ENCODE results near the gene ESCO1.
A peak's percentile ranks its signal among the peaks of the same experiment; 100 is the strongest.
"Not testable (repeated sequence)": the region's sequence is repeated elsewhere in the genome, so short reads cannot be mapped to it uniquely, and the experiment has no call there.

ESCO1 gene

DNA sequence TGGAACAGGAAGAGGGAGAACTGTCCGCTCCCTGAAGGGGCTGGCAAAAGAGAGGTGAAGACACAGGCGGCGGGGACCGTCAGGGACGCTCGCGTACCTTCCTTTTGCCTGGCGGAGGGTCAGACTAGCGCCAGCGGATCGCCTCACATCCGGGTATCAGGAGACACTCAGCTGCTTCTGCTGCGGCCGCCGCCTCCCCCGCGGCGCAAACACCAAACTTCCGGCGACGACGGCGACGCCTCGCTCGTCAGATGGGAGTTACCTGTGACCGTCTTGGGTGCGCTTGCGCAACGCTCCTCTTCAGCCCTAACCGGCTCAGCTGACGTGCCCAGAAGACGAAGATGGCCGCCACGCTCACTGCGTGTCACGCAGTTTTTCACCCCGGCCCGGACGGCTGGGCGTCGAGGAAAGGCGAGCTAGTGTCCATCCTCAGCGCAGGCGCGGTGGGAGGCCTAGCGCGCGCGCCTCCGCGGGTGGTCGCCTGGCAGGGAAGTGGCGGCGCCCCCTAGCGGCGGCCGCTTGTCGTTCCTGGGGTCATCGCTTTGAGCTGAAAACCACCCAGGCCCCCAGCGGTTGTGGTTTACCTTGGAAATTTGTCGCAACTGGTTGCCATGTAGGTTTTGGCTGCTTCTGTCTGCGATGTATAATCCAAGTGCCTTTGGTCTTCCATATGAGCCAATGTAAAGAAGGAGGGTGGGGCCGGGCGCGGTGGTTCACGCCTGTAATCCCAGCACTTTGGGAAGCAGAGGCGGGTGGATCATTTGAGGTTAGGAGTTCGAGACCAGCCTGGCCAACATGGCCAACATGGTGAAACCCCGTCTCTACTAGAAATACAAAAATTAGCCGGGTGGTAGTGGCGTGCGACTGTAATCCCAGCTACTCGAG is at the start of gene ESCO1:
Gene ESCO1 (minus strand): TSS at position 179 of the 885 bp plus-strand sequence. CDS start 25,861 bp downstream, outside the sequence.
- peak within 1 kb of the TSS; percentile 89 for H3K4me3 ChIP-seq (ENCODE audit: low read depth, low read length)
- peak within 1 kb of the TSS; percentile 99 for H3K27ac ChIP-seq (ENCODE audit: low read depth, low read length)
- no peaks in the 10 kb centered on the region for H3K9me3 ChIP-seq (ENCODE audit: control insufficient read depth, insufficient read depth, low read length)
- no peaks in the 10 kb centered on the region for H3K27me3 ChIP-seq (ENCODE audit: control insufficient read depth, insufficient read depth, low read length)
- H3K36me3 ChIP-seq (ENCODE audit: control insufficient read depth, insufficient read depth, low read length): peaks cover 9% of the 10 kb centered on the region; the same call in 1 of the 2 replicates
- peak within 1 kb of the TSS; percentile 88 for H3K9ac ChIP-seq (ENCODE audit: low read depth, low read length)
- H3K4me1 ChIP-seq (ENCODE audit: control insufficient read depth, insufficient read depth, low read length): peaks cover 5% of the 10 kb centered on the region; the same call in 1 of the 2 replicates

DNA sequence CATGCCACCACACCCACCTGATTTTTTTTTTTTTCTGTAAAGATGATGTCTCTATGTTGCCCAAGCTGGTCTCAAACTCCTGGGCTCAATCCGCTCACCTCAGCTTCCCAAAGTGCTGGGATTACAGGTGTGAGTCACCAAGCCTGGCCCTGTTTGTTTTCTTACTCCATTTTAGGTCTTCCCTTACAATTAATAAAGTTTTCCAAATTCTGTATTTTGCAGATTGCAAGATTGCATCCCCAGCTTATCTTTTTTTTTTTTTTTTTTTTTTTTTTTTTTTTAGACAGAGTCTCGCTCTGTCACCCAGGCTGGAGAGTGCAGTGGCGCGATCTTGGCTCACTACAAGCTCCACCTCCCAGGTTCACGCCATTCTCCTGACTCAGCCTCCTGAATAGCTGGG is 39.9 kb upstream of the ESCO1 start:
- H3K9ac ChIP-seq (ENCODE audit: low read depth, low read length); H3K36me3 ChIP-seq (ENCODE audit: control insufficient read depth, insufficient read depth, low read length); H3K27ac ChIP-seq (ENCODE audit: low read depth, low read length); H3K4me1 ChIP-seq (ENCODE audit: control insufficient read depth, insufficient read depth, low read length); H3K4me3 ChIP-seq (ENCODE audit: low read depth, low read length); H3K27me3 ChIP-seq (ENCODE audit: control insufficient read depth, insufficient read depth, low read length); H3K9me3 ChIP-seq (ENCODE audit: control insufficient read depth, insufficient read depth, low read length): not testable (repeated sequence)

DNA sequence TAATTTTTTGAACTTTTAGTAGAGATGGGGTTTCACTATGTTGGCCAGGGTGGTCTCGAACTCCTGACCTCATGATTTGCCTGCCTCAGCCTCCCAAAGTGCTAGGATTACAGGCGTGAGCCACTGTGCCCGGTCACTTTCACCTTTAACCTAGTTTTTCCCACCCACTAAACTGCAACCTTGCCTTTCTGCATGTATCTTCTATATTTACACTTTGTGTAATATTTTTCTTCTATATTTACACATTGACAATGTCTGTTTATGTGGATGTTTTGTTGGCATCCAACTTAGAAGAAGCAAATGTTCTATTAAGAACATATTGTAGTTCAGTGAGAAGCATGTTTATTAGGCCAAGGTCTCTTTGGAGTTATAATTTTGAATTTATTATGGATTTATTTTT is 38.3 kb upstream of the ESCO1 start:
- no peak overlapping the region for H3K9ac ChIP-seq (ENCODE audit: low read depth, low read length)
- no peak overlapping the region for H3K4me3 ChIP-seq (ENCODE audit: low read depth, low read length)
- no peaks in the 10 kb centered on the region for H3K4me1 ChIP-seq (ENCODE audit: control insufficient read depth, insufficient read depth, low read length)
- no peaks in the 10 kb centered on the region for H3K27me3 ChIP-seq (ENCODE audit: control insufficient read depth, insufficient read depth, low read length)
- peaks cover 15% of the 10 kb centered on the region for H3K36me3 ChIP-seq (ENCODE audit: control insufficient read depth, insufficient read depth, low read length)
- H3K9me3 ChIP-seq (ENCODE audit: control insufficient read depth, insufficient read depth, low read length): no peaks in the 10 kb centered on the region
- no peak overlapping the region for H3K27ac ChIP-seq (ENCODE audit: low read depth, low read length)

GRCh38 chr18:21636769-21637168 is 36.3 kb upstream of the ESCO1 start:
- Histone ChIP-seq H3K9me3 (ENCODE audit: control insufficient read depth, insufficient read depth, low read length) (no peaks in the 10 kb centered on the region), H3K36me3 (ENCODE audit: control insufficient read depth, insufficient read depth, low read length) (peaks cover 29% of the 10 kb centered on the region), H3K9ac (ENCODE audit: low read depth, low read length) (no peak overlapping the region), H3K4me3 (ENCODE audit: low read depth, low read length) (no peak overlapping the region), H3K27me3 (ENCODE audit: control insufficient read depth, insufficient read depth, low read length) (no peaks in the 10 kb centered on the region), H3K27ac (ENCODE audit: low read depth, low read length) (no peak overlapping the region), H3K4me1 (ENCODE audit: control insufficient read depth, insufficient read depth, low read length) (no peaks in the 10 kb centered on the region)

DNA sequence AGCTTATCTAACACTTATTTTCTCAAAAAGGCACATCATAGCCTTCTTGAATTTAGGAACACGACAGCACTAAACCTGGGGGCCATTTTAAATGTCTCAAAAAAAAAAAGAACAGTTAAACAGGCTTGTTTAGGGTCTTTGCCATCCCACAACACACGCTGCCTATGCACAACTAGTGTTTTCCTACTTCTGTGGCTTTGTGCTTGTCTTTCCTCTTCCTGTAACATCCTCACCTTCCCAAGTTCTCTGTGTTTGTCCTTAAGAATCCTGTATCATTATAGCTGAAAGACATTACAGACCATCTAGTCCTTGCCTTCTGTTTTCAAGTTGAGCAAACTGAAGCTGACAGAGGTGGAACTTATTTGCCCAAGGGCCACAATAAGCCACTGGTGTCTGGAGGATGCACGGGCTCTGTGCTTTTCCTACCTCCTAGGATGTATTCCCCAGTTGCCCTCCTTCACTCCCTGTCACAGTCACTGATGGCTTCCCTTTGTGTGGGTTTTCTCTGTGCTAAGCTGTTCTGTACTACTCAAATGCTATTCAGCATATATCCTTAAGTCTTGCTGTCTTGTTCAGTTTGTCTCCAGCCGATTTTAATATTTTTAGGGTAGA is 34.2 kb upstream of the ESCO1 start:
- H3K36me3 ChIP-seq (ENCODE audit: control insufficient read depth, insufficient read depth, low read length): peaks cover 47% of the 10 kb centered on the region
- no peaks in the 10 kb centered on the region for H3K27me3 ChIP-seq (ENCODE audit: control insufficient read depth, insufficient read depth, low read length)
- no peaks in the 10 kb centered on the region for H3K4me1 ChIP-seq (ENCODE audit: control insufficient read depth, insufficient read depth, low read length)
- no peak overlapping the region for H3K4me3 ChIP-seq (ENCODE audit: low read depth, low read length)
- no peaks in the 10 kb centered on the region for H3K9me3 ChIP-seq (ENCODE audit: control insufficient read depth, insufficient read depth, low read length)
- no peak overlapping the region for H3K27ac ChIP-seq (ENCODE audit: low read depth, low read length)
- H3K9ac ChIP-seq (ENCODE audit: low read depth, low read length): no peak overlapping the region

DNA sequence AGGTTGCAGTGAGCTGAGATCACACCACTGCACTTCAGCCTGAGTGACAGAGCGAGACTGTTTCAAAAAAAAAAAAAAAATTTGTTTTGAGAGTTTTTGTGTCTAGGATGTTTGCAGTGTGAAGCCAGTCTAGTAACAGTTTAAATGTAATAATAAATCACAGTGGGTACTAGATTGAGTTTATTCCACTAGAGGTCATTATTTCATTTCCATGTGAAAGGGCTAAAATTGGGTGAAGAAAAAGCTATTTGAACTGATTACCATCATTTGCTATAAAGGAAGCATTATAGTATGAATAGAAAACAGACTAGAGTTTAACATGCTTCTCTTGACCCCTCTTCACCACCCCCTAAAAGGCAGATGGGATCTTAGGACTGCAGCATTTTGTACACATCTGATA is 31.9 kb upstream of the ESCO1 start:
- Histone ChIP-seq H3K27ac (ENCODE audit: low read depth, low read length) (no peak overlapping the region), H3K36me3 (ENCODE audit: control insufficient read depth, insufficient read depth, low read length) (peaks cover 70% of the 10 kb centered on the region), H3K4me1 (ENCODE audit: control insufficient read depth, insufficient read depth, low read length) (no peaks in the 10 kb centered on the region), H3K27me3 (ENCODE audit: control insufficient read depth, insufficient read depth, low read length) (no peaks in the 10 kb centered on the region), H3K9ac (ENCODE audit: low read depth, low read length) (no peak overlapping the region), H3K9me3 (ENCODE audit: control insufficient read depth, insufficient read depth, low read length) (no peaks in the 10 kb centered on the region), H3K4me3 (ENCODE audit: low read depth, low read length) (no peak overlapping the region)

GRCh38 chr18:21629089-21629832 is 28.8 kb upstream of the ESCO1 start:
- Histone ChIP-seq H3K9ac (ENCODE audit: low read depth, low read length) (no peak overlapping the region), H3K27me3 (ENCODE audit: control insufficient read depth, insufficient read depth, low read length) (no peaks in the 10 kb centered on the region), H3K9me3 (ENCODE audit: control insufficient read depth, insufficient read depth, low read length) (no peaks in the 10 kb centered on the region), H3K4me3 (ENCODE audit: low read depth, low read length) (no peak overlapping the region), H3K4me1 (ENCODE audit: control insufficient read depth, insufficient read depth, low read length) (no peaks in the 10 kb centered on the region), H3K36me3 (ENCODE audit: control insufficient read depth, insufficient read depth, low read length) (peaks cover 86% of the 10 kb centered on the region), H3K27ac (ENCODE audit: low read depth, low read length) (no peak overlapping the region)

GRCh38 chr18:21621640-21622039 is 21.1 kb upstream of the ESCO1 start:
- H3K4me1 ChIP-seq (ENCODE audit: control insufficient read depth, insufficient read depth, low read length); H3K9ac ChIP-seq (ENCODE audit: low read depth, low read length); H3K27me3 ChIP-seq (ENCODE audit: control insufficient read depth, insufficient read depth, low read length); H3K27ac ChIP-seq (ENCODE audit: low read depth, low read length); H3K4me3 ChIP-seq (ENCODE audit: low read depth, low read length); H3K9me3 ChIP-seq (ENCODE audit: control insufficient read depth, insufficient read depth, low read length): not testable (repeated sequence)
- H3K36me3 ChIP-seq (ENCODE audit: control insufficient read depth, insufficient read depth, low read length): peaks cover 76% of the 10 kb centered on the region

- H3K9ac ChIP-seq (ENCODE audit: low read depth, low read length): peak within 1 kb of the TSS; percentile 97
- peaks cover 24% of the 10 kb centered on the region for H3K36me3 ChIP-seq (ENCODE audit: control insufficient read depth, insufficient read depth, low read length)
- H3K27ac ChIP-seq (ENCODE audit: low read depth, low read length): peak within 1 kb of the TSS; percentile 98
- H3K4me1 ChIP-seq (ENCODE audit: control insufficient read depth, insufficient read depth, low read length): no peaks in the 10 kb centered on the region
- H3K9me3 ChIP-seq (ENCODE audit: control insufficient read depth, insufficient read depth, low read length): no peaks in the 10 kb centered on the region
- peak within 1 kb of the TSS; percentile 92 for H3K4me3 ChIP-seq (ENCODE audit: low read depth, low read length)
- H3K27me3 ChIP-seq (ENCODE audit: control insufficient read depth, insufficient read depth, low read length): no peaks in the 10 kb centered on the region
Observed at GRCh38 chr18:21612125-21613039, 11.9 kb upstream of the ESCO1 start, which contains the start of gene SNRPD1. Gene SNRPD1, plus strand, starts transcription at chr18:21612314. Its CDS starts 116 bp downstream, at chr18:21612430.

DNA sequence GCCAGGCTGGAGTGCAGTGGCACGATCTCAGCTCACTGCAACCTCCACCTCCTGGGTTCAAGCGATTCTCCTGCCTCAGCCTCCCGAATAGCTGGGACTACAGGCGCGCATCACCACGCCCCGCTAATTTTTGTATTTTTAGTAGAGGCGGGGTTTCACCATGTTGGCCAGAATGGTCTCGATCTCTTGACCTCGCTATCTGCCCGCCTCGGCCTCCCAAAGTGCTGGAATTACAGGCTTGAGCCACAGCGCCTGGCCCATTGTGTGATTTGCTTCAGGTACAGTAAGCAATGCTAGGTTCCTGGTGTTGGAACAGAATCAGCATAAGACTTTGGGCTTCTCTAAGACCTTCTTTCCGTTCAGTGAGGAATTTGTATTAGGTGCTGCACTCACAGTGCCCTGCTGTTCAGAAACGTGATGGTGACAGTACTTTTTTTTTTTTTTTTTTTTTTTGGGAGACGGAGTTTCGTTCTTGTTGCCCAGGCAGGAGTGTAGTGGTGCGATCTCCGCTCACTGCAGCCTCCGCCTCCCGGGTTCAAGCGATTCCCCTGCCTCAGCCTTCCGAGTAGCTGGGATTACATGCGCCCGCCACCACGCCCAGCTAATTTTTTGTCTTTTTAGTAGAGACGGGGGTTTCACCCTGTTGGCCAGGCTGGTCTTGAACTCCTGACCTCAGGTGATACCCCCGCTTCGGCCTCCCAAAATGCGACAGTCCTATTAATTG is 11.1 kb upstream of the ESCO1 start:
- Histone ChIP-seq H3K9ac (ENCODE audit: low read depth, low read length) (0 out of 2 replicates have a peak overlapping the region, but pooled peaks have one; percentile 32), H3K4me3 (ENCODE audit: low read depth, low read length) (peak overlapping the region; percentile 92; the same call in 1 of the 2 replicates), H3K36me3 (ENCODE audit: control insufficient read depth, insufficient read depth, low read length) (peaks cover 17% of the 10 kb centered on the region)
- not testable (repeated sequence) for H3K4me1 ChIP-seq (ENCODE audit: control insufficient read depth, insufficient read depth, low read length); H3K27me3 ChIP-seq (ENCODE audit: control insufficient read depth, insufficient read depth, low read length); H3K9me3 ChIP-seq (ENCODE audit: control insufficient read depth, insufficient read depth, low read length); H3K27ac ChIP-seq (ENCODE audit: low read depth, low read length)
